Nephron progenitor cell (in vitro differentiated cells): ENCODE measurements around the gene RAB11FIP4.

ENCODE experiments used
- DNase-seq: peaks from one replicate; pipeline ENCODE4 v3.0.0; 2021
- H3K27ac Mint-ChIP-seq: 2 replicates; pipeline ENCODE4 v1.8.0; 2021; ENCODE audit warnings: mild to moderate bottlenecking, moderate library complexity, mixed read lengths
- H3K27me3 Mint-ChIP-seq: 2 replicates; pipeline ENCODE4 v1.8.0; 2021; ENCODE audit warnings: mild to moderate bottlenecking, low read depth, mixed read lengths; ENCODE audit not compliant: poor library complexity
- H3K36me3 Mint-ChIP-seq: 2 replicates; pipeline ENCODE4 v1.8.0; 2021; ENCODE audit warnings: low read depth, mixed read lengths
- H3K4me1 Mint-ChIP-seq: 2 replicates; pipeline ENCODE4 v1.8.0; 2021; ENCODE audit warnings: mixed read lengths
- H3K4me3 Mint-ChIP-seq: 2 replicates; pipeline ENCODE4 v1.8.0; 2021; ENCODE audit warnings: mild to moderate bottlenecking, moderate library complexity, mixed read lengths
- H3K9me3 Mint-ChIP-seq: 2 replicates; pipeline ENCODE4 v1.8.0; 2021; ENCODE audit warnings: mild to moderate bottlenecking, moderate library complexity, mixed read lengths
- CTCF ChIP-seq: fragments of 200-600 bp; sonication (generic); IDR thresholded peaks from 2 replicates; pipeline ENCODE4 v1.5.0; 2021; ENCODE audit warnings: antibody characterized with exemption

Gene RAB11FIP4

DNA sequence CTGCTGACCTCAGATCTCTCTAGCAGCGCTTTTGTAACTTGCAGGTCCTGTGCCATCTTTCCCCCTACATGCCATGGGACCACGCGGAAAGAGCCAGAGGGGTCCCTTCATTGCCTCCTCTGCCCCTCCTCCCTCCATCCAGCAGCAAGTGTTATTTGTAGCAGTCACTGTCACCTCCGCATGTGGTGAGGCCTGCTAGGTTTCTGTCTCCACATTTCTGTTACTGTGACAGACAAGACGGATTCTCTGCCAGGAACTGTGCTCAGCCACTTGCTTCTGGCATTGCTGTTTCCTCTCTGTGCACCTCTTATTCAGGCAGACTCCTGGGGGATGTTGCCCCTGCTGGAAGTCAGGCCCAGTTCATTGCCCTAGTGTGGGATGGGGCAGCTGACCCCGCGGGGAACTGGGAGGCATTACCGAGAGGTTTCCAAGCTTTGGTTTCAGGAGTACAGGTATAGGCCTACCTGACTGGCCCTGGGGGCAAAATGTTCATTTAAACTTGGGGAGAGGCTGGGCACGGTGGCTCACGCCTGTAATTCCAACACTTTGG lies 61.2 kb downstream of the RAB11FIP4 start:
- no peak for DNase-seq
- TF ChIP-seq CTCF = no peak
- peaks cover 19% of the 10 kb centered on the region for H3K4me1 Mint-ChIP-seq
- peaks cover 5% of the 10 kb centered on the region for H3K27me3 Mint-ChIP-seq
- peaks cover 7% of the 10 kb centered on the region for H3K9me3 Mint-ChIP-seq
- no peaks in the 10 kb centered on the region for H3K36me3 Mint-ChIP-seq
- peak overlapping the region; percentile 34 for H3K27ac Mint-ChIP-seq
- H3K4me3 Mint-ChIP-seq = no peak overlapping the region

DNA sequence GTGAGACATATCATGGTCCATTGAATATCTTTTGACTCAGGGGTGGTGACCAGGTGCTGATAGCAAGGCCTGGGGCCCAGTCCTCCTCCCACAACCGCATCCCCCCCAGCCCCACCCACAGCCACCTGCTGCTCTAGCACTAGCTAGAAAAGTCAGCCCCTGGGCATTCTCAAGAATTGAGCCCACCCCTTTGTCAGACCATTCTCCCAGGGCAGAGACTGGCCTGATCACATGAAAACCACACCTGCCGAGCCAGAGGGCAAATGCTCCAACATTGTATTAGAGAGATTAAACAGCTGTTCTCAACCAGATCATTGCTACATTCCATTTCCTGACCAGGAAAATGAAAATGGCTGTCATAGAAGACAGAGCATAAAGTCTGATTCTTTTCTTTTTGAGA lies 62.4 kb downstream of the RAB11FIP4 start:
- Mint-ChIP-seq H3K4me3 (no peak overlapping the region), H3K4me1 (peaks cover 16% of the 10 kb centered on the region), H3K36me3 (no peaks in the 10 kb centered on the region), H3K27ac (no peak overlapping the region), H3K9me3 (peaks cover 7% of the 10 kb centered on the region), H3K27me3 (peaks cover 5% of the 10 kb centered on the region)
- DNase-seq = no peak
- no peak for TF ChIP-seq CTCF

GRCh38 chr17:31456814-31457213 lies 65.3 kb downstream of the RAB11FIP4 start:
- no peak for TF ChIP-seq CTCF
- Mint-ChIP-seq H3K4me1 (peaks cover 18% of the 10 kb centered on the region), H3K36me3 (no peaks in the 10 kb centered on the region), H3K9me3 (peaks cover 7% of the 10 kb centered on the region), H3K4me3 (no peak overlapping the region), H3K27me3 (peaks cover 11% of the 10 kb centered on the region), H3K27ac (no peak overlapping the region)
- DNase-seq = no peak

- H3K4me3 Mint-ChIP-seq = no peak overlapping the region
- no peaks in the 10 kb centered on the region for H3K36me3 Mint-ChIP-seq
- H3K9me3 Mint-ChIP-seq = peaks cover 7% of the 10 kb centered on the region
- peak overlapping the region; percentile 20 for H3K27ac Mint-ChIP-seq
- DNase-seq = no peak
- no peak for TF ChIP-seq CTCF
- peaks cover 10% of the 10 kb centered on the region for H3K4me1 Mint-ChIP-seq
- H3K27me3 Mint-ChIP-seq = peaks cover 17% of the 10 kb centered on the region
These were observed 66.1 kb downstream of the RAB11FIP4 start for GRCh38 chr17:31457391-31458234.

- Mint-ChIP-seq H3K27me3 (peaks cover 14% of the 10 kb centered on the region), H3K36me3 (no peaks in the 10 kb centered on the region), H3K4me1 (peaks cover 8% of the 10 kb centered on the region), H3K27ac (no peak overlapping the region), H3K9me3 (peaks cover 7% of the 10 kb centered on the region), H3K4me3 (no peak overlapping the region)
- no peak for DNase-seq
- TF ChIP-seq CTCF = no peak
These were observed 67.4 kb downstream of the RAB11FIP4 start for GRCh38 chr17:31458829-31459228.

DNA sequence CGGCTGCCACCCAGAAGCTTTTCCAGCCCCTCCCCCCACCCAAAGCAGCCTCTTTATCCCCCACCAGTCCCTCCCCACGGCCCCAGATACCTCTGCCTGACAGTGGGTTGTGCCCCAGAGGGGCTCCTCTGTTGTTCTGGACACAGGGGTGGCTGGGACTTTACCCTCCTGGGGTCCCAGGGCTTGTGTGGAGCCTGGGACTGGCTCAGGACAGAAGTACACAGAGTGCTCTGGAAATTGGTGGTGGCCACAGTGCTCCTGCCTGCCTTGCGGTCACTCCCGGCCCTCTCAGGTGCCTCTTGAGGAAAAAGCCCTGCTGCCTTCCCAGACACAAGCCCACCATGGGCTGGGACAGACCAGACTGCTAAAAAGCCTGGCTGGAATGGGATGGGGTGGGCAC lies 68.2 kb downstream of the RAB11FIP4 start:
- Mint-ChIP-seq H3K27me3 (peaks cover 14% of the 10 kb centered on the region), H3K9me3 (peaks cover 7% of the 10 kb centered on the region), H3K4me3 (no peak overlapping the region), H3K4me1 (peaks cover 8% of the 10 kb centered on the region), H3K36me3 (no peaks in the 10 kb centered on the region), H3K27ac (no peak overlapping the region)
- no peak for TF ChIP-seq CTCF
- DNase-seq = no peak
